T-helper 17 cell (primary cell): ENCODE data around the gene MACROD2. TPM values are rescaled to one million over a fixed set of nuclear protein-coding genes. Genes with fewer than 3 reads are reported as not detected.
A peak's percentile ranks its signal among the peaks of the same experiment; 100 is the strongest.

Source experiments
- ATAC-seq: fragments of 150-1000 bp; cut with Tn5 transposase; 2 replicates; pipeline ENCODE4 v1.10.0; 2021; ENCODE audit warnings: mild to moderate bottlenecking, moderate library complexity
- DNase-seq, 3 donors: peaks; one replicate each; pipeline versions ENCODE4 v3.0.0 to v3.0.0-alpha.2; 2020 to 2021
- H3K9me3 ChIP-seq: one replicate; pipeline ENCODE4 v1.7.0; 2013; ENCODE audit warnings: low read length, mild to moderate bottlenecking; ENCODE audit not compliant: control insufficient read depth, poor library complexity, severe bottlenecking
- H3K27ac Mint-ChIP-seq: one replicate; pipeline ENCODE4 v1.8.0; 2022; ENCODE audit warnings: mild to moderate bottlenecking, moderate library complexity, mixed read lengths
- H3K27me3 Mint-ChIP-seq: one replicate; pipeline ENCODE4 v1.8.0; 2022; ENCODE audit warnings: mixed read lengths
- H3K36me3 Mint-ChIP-seq: one replicate; pipeline ENCODE4 v1.8.0; 2022; ENCODE audit warnings: low read depth, mixed read lengths
- H3K4me1 Mint-ChIP-seq: one replicate; pipeline ENCODE4 v1.8.0; 2022; ENCODE audit warnings: mild to moderate bottlenecking, mixed read lengths
- H3K4me3 Mint-ChIP-seq: one replicate; pipeline ENCODE4 v1.8.0; 2022; ENCODE audit warnings: mild to moderate bottlenecking, moderate library complexity, mixed read lengths
- total RNA-seq, 4 donors: library from RNA in 2 of 4; stranded (reverse) in 2 of 4; gene quantifications; one replicate each; pipeline ENCODE4 v1.2.3 and lab custom pipeline; 2022 to 2026

Gene MACROD2
- total RNA-seq, 2 donors from 2014 or later = 0.85 TPM; not detected in 1

GRCh38 chr20:14821251-14821650 is 825.9 kb downstream of the MACROD2 start:
- no peaks in the 10 kb centered on the region for H3K9me3 ChIP-seq
- Mint-ChIP-seq H3K27me3 (no peaks in the 10 kb centered on the region), H3K27ac (no peak overlapping the region), H3K4me3 (no peak overlapping the region), H3K4me1 (no peaks in the 10 kb centered on the region), H3K36me3 (no peaks in the 10 kb centered on the region)
- ATAC-seq = no peak
- no peak for DNase-seq

GRCh38 chr20:14824996-14825395 is 829.7 kb downstream of the MACROD2 start:
- no peaks in the 10 kb centered on the region for H3K27me3 Mint-ChIP-seq
- DNase-seq (no peak), ATAC-seq (no peak)
- H3K36me3 Mint-ChIP-seq = no peaks in the 10 kb centered on the region
- no peaks in the 10 kb centered on the region for H3K9me3 ChIP-seq
- H3K4me3 Mint-ChIP-seq = no peak overlapping the region
- H3K4me1 Mint-ChIP-seq = no peaks in the 10 kb centered on the region
- no peak overlapping the region for H3K27ac Mint-ChIP-seq

GRCh38 chr20:14826543-14827313 is 831.4 kb downstream of the MACROD2 start:
- DNase-seq = no peak
- H3K4me1 Mint-ChIP-seq = no peaks in the 10 kb centered on the region
- no peak for ATAC-seq
- no peak overlapping the region for H3K4me3 Mint-ChIP-seq
- no peaks in the 10 kb centered on the region for H3K36me3 Mint-ChIP-seq
- no peaks in the 10 kb centered on the region for H3K9me3 ChIP-seq
- no peaks in the 10 kb centered on the region for H3K27me3 Mint-ChIP-seq
- no peak overlapping the region for H3K27ac Mint-ChIP-seq

GRCh38 chr20:14828459-14828858 is 833.1 kb downstream of the MACROD2 start:
- Mint-ChIP-seq H3K36me3 (no peaks in the 10 kb centered on the region), H3K4me3 (no peak overlapping the region), H3K27ac (no peak overlapping the region), H3K27me3 (no peaks in the 10 kb centered on the region), H3K4me1 (no peaks in the 10 kb centered on the region)
- DNase-seq = no peak
- ATAC-seq = no peak
- no peaks in the 10 kb centered on the region for H3K9me3 ChIP-seq

GRCh38 chr20:14829906-14830305 is 834.6 kb downstream of the MACROD2 start:
- no peak for ATAC-seq
- no peaks in the 10 kb centered on the region for H3K4me1 Mint-ChIP-seq
- H3K36me3 Mint-ChIP-seq = no peaks in the 10 kb centered on the region
- no peak overlapping the region for H3K27ac Mint-ChIP-seq
- H3K9me3 ChIP-seq = no peaks in the 10 kb centered on the region
- no peak overlapping the region for H3K4me3 Mint-ChIP-seq
- DNase-seq = no peak
- H3K27me3 Mint-ChIP-seq = no peaks in the 10 kb centered on the region

GRCh38 chr20:14830466-14830865 is 835.1 kb downstream of the MACROD2 start:
- DNase-seq (no peak), ATAC-seq (no peak)
- H3K9me3 ChIP-seq = no peaks in the 10 kb centered on the region
- no peaks in the 10 kb centered on the region for H3K4me1 Mint-ChIP-seq
- no peak overlapping the region for H3K4me3 Mint-ChIP-seq
- H3K36me3 Mint-ChIP-seq = no peaks in the 10 kb centered on the region
- no peak overlapping the region for H3K27ac Mint-ChIP-seq
- H3K27me3 Mint-ChIP-seq = no peaks in the 10 kb centered on the region

GRCh38 chr20:14830899-14831298 is 835.6 kb downstream of the MACROD2 start:
- DNase-seq (no peak), ATAC-seq (no peak)
- H3K27ac Mint-ChIP-seq = no peak overlapping the region
- no peaks in the 10 kb centered on the region for H3K4me1 Mint-ChIP-seq
- H3K27me3 Mint-ChIP-seq = no peaks in the 10 kb centered on the region
- H3K4me3 Mint-ChIP-seq = no peak overlapping the region
- no peaks in the 10 kb centered on the region for H3K9me3 ChIP-seq
- no peaks in the 10 kb centered on the region for H3K36me3 Mint-ChIP-seq

GRCh38 chr20:14832630-14833029 is 837.3 kb downstream of the MACROD2 start:
- DNase-seq (no peak), ATAC-seq (peak; percentile 25)
- Mint-ChIP-seq H3K4me1 (no peaks in the 10 kb centered on the region), H3K36me3 (no peaks in the 10 kb centered on the region), H3K27me3 (no peaks in the 10 kb centered on the region), H3K27ac (no peak overlapping the region), H3K4me3 (no peak overlapping the region)
- no peaks in the 10 kb centered on the region for H3K9me3 ChIP-seq

- H3K27me3 Mint-ChIP-seq = no peaks in the 10 kb centered on the region
- no peaks in the 10 kb centered on the region for H3K9me3 ChIP-seq
- ATAC-seq (no peak), DNase-seq (no peak)
- H3K4me3 Mint-ChIP-seq = no peak overlapping the region
- no peaks in the 10 kb centered on the region for H3K36me3 Mint-ChIP-seq
- no peaks in the 10 kb centered on the region for H3K4me1 Mint-ChIP-seq
- H3K27ac Mint-ChIP-seq = no peak overlapping the region
These were observed 843.6 kb downstream of the MACROD2 start for GRCh38 chr20:14838663-14839628.

- H3K27me3 Mint-ChIP-seq = no peaks in the 10 kb centered on the region
- H3K27ac Mint-ChIP-seq = no peak overlapping the region
- no peaks in the 10 kb centered on the region for H3K36me3 Mint-ChIP-seq
- ATAC-seq = no peak
- H3K9me3 ChIP-seq = no peaks in the 10 kb centered on the region
- no peaks in the 10 kb centered on the region for H3K4me1 Mint-ChIP-seq
- no peak overlapping the region for H3K4me3 Mint-ChIP-seq
- no peak for DNase-seq
These were observed 850.2 kb downstream of the MACROD2 start for GRCh38 chr20:14845199-14846160.

- Mint-ChIP-seq H3K27ac (no peak overlapping the region), H3K4me1 (no peaks in the 10 kb centered on the region), H3K36me3 (no peaks in the 10 kb centered on the region), H3K27me3 (no peaks in the 10 kb centered on the region), H3K4me3 (no peak overlapping the region)
- DNase-seq (no peak), ATAC-seq (no peak)
- no peaks in the 10 kb centered on the region for H3K9me3 ChIP-seq
These were observed 853.5 kb downstream of the MACROD2 start for GRCh38 chr20:14848806-14849205.

GRCh38 chr20:14853079-14853478 is 857.8 kb downstream of the MACROD2 start:
- H3K9me3 ChIP-seq = no peaks in the 10 kb centered on the region
- ATAC-seq (no peak), DNase-seq (no peak)
- H3K27me3 Mint-ChIP-seq = no peaks in the 10 kb centered on the region
- H3K27ac Mint-ChIP-seq = no peak overlapping the region
- H3K36me3 Mint-ChIP-seq = no peaks in the 10 kb centered on the region
- H3K4me1 Mint-ChIP-seq = no peaks in the 10 kb centered on the region
- no peak overlapping the region for H3K4me3 Mint-ChIP-seq

- no peaks in the 10 kb centered on the region for H3K36me3 Mint-ChIP-seq
- H3K4me3 Mint-ChIP-seq = no peak overlapping the region
- H3K9me3 ChIP-seq = no peaks in the 10 kb centered on the region
- no peaks in the 10 kb centered on the region for H3K27me3 Mint-ChIP-seq
- no peak overlapping the region for H3K27ac Mint-ChIP-seq
- ATAC-seq = no peak
- no peak for DNase-seq
- no peaks in the 10 kb centered on the region for H3K4me1 Mint-ChIP-seq
These were observed 859.9 kb downstream of the MACROD2 start for GRCh38 chr20:14855171-14855570.
